SK-MEL-5 (cell line): ENCODE data around the gene CLRN3. TPM values are rescaled to one million over a fixed set of nuclear protein-coding genes. Genes with fewer than 3 reads are reported as not detected.

Experiments used
- DNase-seq: peaks from one replicate; pipeline ENCODE4 v3.0.0-alpha.2; 2016; ENCODE audit warnings: low read depth, low spot score
- in situ Hi-C: cut with HindIII; loops from 2 replicates; pipeline ENCODE4 v1.10.0; 2016; ENCODE audit warnings: low sequenced_read_pairs, high pct_unique_total_duplicates, low pct_unique_long_range_greater_than_20kb
- total RNA-seq: library from RNA; depleted of rRNA; stranded (reverse); fragments of >200 nt; shearing (Covaris generic); gene quantifications from 2 replicates; pipeline ENCODE4 v1.2.3, GENCODE V29; 2014; rRNA removed

The CLRN3 gene
- total RNA-seq, 1 experiment from 2014 or later, result not detected

GRCh38 chr10:127834791-127835190, 58.0 kb downstream of the CLRN3 start:
- in situ Hi-C loops, result no loop called here
- DNase-seq, result no peak

- DNase-seq, result no peak
- in situ Hi-C loops, result no loop called here
Measured at GRCh38 chr10:127834221-127834620, 58.5 kb downstream of the CLRN3 start.

- in situ Hi-C loops, result no loop called here
Measured at GRCh38 chr10:127833804-127834203, 58.9 kb downstream of the CLRN3 start.

GRCh38 chr10:127832501-127832900, 60.2 kb downstream of the CLRN3 start:
- DNase-seq, result no peak
- in situ Hi-C loops, result no loop called here

More at GRCh38 chr10:127833804-127834203, 58.9 kb downstream of the CLRN3 start:
- DNase-seq, result no peak

- DNase-seq, result no peak
- in situ Hi-C loops, result no loop called here
Measured at GRCh38 chr10:127830414-127830813, 62.3 kb downstream of the CLRN3 start.

Other genes starting within 250 kb of the CLRN3 start
- not detected in 2 replicates for gene FOXI2, start 155.8 kb downstream of the CLRN3 start, total RNA-seq
- 0.03 TPM in 1 of 2 replicates, not detected in the other for gene PTPRE, start 14.2 kb upstream of the CLRN3 start, total RNA-seq
- gene MKI67, start 233.5 kb upstream of the CLRN3 start, total RNA-seq, result 11.7 and 21.6 TPM in 2 replicates